Measurements from ENCODE around the gene TERT.

- TF ChIP-seq POLR2A (IDR thresholded peaks at IDR 0.05) (no peak), EP300 (IDR thresholded peaks at IDR 0.05) (no peak), POLR2AphosphoS5 (IDR thresholded peaks at IDR 0.05) (no peak)
- TF ChIP-seq, protein P1, sequence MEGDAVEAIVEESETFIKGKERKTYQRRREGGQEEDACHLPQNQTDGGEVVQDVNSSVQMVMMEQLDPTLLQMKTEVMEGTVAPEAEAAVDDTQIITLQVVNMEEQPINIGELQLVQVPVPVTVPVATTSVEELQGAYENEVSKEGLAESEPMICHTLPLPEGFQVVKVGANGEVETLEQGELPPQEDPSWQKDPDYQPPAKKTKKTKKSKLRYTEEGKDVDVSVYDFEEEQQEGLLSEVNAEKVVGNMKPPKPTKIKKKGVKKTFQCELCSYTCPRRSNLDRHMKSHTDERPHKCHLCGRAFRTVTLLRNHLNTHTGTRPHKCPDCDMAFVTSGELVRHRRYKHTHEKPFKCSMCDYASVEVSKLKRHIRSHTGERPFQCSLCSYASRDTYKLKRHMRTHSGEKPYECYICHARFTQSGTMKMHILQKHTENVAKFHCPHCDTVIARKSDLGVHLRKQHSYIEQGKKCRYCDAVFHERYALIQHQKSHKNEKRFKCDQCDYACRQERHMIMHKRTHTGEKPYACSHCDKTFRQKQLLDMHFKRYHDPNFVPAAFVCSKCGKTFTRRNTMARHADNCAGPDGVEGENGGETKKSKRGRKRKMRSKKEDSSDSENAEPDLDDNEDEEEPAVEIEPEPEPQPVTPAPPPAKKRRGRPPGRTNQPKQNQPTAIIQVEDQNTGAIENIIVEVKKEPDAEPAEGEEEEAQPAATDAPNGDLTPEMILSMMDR (IDR thresholded peaks at IDR 0.05): no peak
Measured at GRCh38 chr5:1333986-1334385, 39.1 kb upstream of the TERT start.
